ENCODE results near the gene CDC14C.

The CDC14C gene

DNA sequence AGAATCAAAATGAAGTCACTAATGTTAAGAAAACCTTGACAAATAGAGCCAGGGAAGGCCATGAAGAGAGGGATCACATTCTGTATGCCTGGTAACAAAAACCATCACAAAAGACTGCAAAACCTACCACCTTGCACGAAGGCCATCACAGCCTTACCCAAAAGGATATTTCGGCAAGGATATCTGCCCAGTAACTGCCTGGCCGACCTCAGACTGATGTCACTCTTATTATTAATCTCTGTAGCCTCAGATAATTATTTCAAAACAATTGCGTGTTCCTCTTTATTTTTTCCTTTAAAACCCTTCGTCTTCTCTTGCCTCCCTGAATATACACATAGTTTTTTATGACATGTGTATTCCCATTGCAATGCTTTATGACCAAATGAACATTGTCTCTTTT is 52.5 kb downstream of the CDC14C start:
- no peak for FAIRE-seq

All from endometrium (tissue), 2 donors.